ENCODE measurements around the gene SETD1B.
"Not testable (repeated sequence)": the region's sequence is repeated elsewhere in the genome, so short reads cannot be mapped to it uniquely, and the experiment has no call there.

Gene SETD1B

GRCh38 chr12:121858662-121859572, 55.1 kb downstream of the SETD1B start, which contains the start of gene HPD:
Gene HPD (minus strand): TSS chr12:121858859. CDS start chr12:121858823, 36 bp downstream.
- peak; percentile 88 for DNase-seq

- DNase-seq: no peak
Observed at GRCh38 chr12:121860257-121860656, 56.4 kb downstream of the SETD1B start.

GRCh38 chr12:121860699-121861098, 56.9 kb downstream of the SETD1B start:
- not testable (repeated sequence) for DNase-seq

GRCh38 chr12:121861636-121862254, 57.9 kb downstream of the SETD1B start:
- DNase-seq: peak; percentile 40

DNA sequence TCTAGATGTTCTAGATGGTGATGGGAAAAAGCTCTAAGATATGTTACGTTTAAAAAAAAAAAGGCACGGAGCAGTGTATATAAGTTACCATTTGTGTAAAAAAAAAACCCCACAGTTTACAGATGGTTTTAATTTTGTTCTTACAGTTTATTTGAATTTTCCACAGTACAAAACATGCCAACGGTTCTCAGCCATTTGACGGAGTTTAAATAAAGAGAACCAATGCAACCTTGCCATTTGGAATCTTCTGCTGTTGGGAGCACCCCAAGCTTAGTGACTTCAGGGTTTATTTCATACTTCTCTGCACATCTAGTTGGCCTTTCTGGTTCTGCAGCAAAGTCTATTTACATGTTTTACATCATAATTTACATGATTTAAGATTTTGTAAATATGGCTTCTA, 62.5 kb downstream of the SETD1B start:
- no peak for DNase-seq

- DNase-seq: not testable (repeated sequence)
Observed at GRCh38 chr12:121869229-121869628, 65.4 kb downstream of the SETD1B start.

DNA sequence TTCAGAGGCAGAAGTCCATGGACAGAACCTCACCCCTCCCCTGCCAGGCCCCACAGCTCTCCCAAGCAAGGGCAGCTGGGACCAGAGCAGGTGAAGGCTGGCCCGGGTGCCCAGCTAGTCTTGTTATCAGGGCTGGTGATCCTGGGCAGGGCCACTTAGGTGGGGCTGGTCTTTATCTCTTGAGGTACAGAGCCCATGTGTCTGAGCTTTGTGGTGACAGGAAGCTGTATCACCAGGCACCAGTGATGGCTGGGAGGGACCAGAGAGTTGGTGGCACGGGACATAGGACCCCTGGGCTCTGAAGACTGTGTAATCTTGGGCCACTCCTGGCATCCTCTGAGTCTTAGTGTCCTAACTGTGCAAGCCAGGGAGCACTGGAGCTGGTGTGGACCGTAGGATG, 67.7 kb downstream of the SETD1B start:
- DNase-seq: no peak

GRCh38 chr12:121872546-121873215, 68.9 kb downstream of the SETD1B start:
- DNase-seq: peak; percentile 87

- DNase-seq: no peak
Observed at GRCh38 chr12:121873216-121873569, 69.4 kb downstream of the SETD1B start.

DNA sequence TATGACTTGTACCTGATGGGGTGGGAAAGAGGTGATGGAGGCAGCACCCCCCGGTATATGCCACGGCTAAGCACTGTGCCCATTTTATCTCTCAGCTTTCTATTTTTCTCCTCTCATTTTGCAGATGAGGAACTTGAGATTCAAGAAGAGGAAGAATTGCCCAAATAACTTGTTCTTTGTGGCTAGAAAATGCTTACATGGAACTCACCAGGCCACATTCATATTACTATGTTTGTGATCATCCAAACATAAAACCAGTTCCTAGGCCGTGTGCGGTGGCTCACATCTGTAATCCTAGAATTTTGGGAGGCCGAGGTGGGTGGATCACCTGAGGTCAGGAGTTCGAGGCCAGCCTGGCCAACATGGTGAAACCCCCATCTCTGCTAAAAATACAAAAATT, 70.3 kb downstream of the SETD1B start:
- DNase-seq: no peak

- no peak for DNase-seq
Observed at GRCh38 chr12:121875582-121875981, 71.8 kb downstream of the SETD1B start.

GRCh38 chr12:121876080-121876447, 72.3 kb downstream of the SETD1B start:
- not testable (repeated sequence) for DNase-seq
